ENCODE data around the gene CFAP65. TPM values are rescaled to one million over a fixed set of nuclear protein-coding genes. Genes with fewer than 3 reads are reported as not detected.

Gene CFAP65
- total RNA-seq, 6 experiments from 2014 or later = not detected

GRCh38 chr2:218984239-218985020, 56.9 kb downstream of the CFAP65 start:
- Mint-ChIP-seq H3K27me3 (ENCODE audit: insufficient read depth) (peaks cover 59% of the 10 kb centered on the region), H3K36me3 (ENCODE audit: low read depth) (no peaks in the 10 kb centered on the region), H3K9me3 (no peaks in the 10 kb centered on the region), H3K4me3 (no peak overlapping the region), H3K27ac (no peak overlapping the region), H3K4me1 (ENCODE audit: low read depth) (peaks cover 6% of the 10 kb centered on the region)
- DNase-seq = no peak
- no peak for TF ChIP-seq CTCF (IDR thresholded peaks at IDR 0.05)

- Mint-ChIP-seq H3K27me3 (ENCODE audit: insufficient read depth) (peaks cover 63% of the 10 kb centered on the region), H3K4me3 (no peak overlapping the region), H3K36me3 (ENCODE audit: low read depth) (no peaks in the 10 kb centered on the region), H3K4me1 (ENCODE audit: low read depth) (peaks cover 6% of the 10 kb centered on the region), H3K9me3 (no peaks in the 10 kb centered on the region), H3K27ac (no peak overlapping the region)
- no peak for DNase-seq
- no peak for TF ChIP-seq CTCF (IDR thresholded peaks at IDR 0.05)
Measured at GRCh38 chr2:218983934-218984238, 57.4 kb downstream of the CFAP65 start.

- no peaks in the 10 kb centered on the region for H3K36me3 Mint-ChIP-seq (ENCODE audit: low read depth)
- H3K4me1 Mint-ChIP-seq (ENCODE audit: low read depth) = peaks cover 6% of the 10 kb centered on the region
- H3K9me3 Mint-ChIP-seq = no peaks in the 10 kb centered on the region
- no peak overlapping the region for H3K27ac Mint-ChIP-seq
- H3K27me3 Mint-ChIP-seq (ENCODE audit: insufficient read depth) = peaks cover 63% of the 10 kb centered on the region
- H3K4me3 Mint-ChIP-seq = no peak overlapping the region
- DNase-seq = no peak
- no peak for TF ChIP-seq CTCF (IDR thresholded peaks at IDR 0.05)
Measured at GRCh38 chr2:218983263-218983933, 57.9 kb downstream of the CFAP65 start.

GRCh38 chr2:218982586-218983262, 58.6 kb downstream of the CFAP65 start:
- Mint-ChIP-seq H3K9me3 (no peaks in the 10 kb centered on the region), H3K36me3 (ENCODE audit: low read depth) (no peaks in the 10 kb centered on the region), H3K4me1 (ENCODE audit: low read depth) (peaks cover 6% of the 10 kb centered on the region), H3K4me3 (no peak overlapping the region), H3K27ac (no peak overlapping the region), H3K27me3 (ENCODE audit: insufficient read depth) (peaks cover 65% of the 10 kb centered on the region)
- no peak for DNase-seq
- TF ChIP-seq CTCF (IDR thresholded peaks at IDR 0.05) = no peak

- no peak for TF ChIP-seq CTCF (IDR thresholded peaks at IDR 0.05)
- no peak for DNase-seq
- Mint-ChIP-seq H3K4me1 (ENCODE audit: low read depth) (peaks cover 6% of the 10 kb centered on the region), H3K27me3 (ENCODE audit: insufficient read depth) (peaks cover 64% of the 10 kb centered on the region), H3K27ac (no peak overlapping the region), H3K9me3 (no peaks in the 10 kb centered on the region), H3K36me3 (ENCODE audit: low read depth) (no peaks in the 10 kb centered on the region), H3K4me3 (no peak overlapping the region)
Measured at GRCh38 chr2:218981881-218982585, 59.3 kb downstream of the CFAP65 start.
